ENCODE results near the gene EMD.
"Not testable (repeated sequence)": the region's sequence is repeated elsewhere in the genome, so short reads cannot be mapped to it uniquely, and the experiment has no call there.

The EMD gene

DNA sequence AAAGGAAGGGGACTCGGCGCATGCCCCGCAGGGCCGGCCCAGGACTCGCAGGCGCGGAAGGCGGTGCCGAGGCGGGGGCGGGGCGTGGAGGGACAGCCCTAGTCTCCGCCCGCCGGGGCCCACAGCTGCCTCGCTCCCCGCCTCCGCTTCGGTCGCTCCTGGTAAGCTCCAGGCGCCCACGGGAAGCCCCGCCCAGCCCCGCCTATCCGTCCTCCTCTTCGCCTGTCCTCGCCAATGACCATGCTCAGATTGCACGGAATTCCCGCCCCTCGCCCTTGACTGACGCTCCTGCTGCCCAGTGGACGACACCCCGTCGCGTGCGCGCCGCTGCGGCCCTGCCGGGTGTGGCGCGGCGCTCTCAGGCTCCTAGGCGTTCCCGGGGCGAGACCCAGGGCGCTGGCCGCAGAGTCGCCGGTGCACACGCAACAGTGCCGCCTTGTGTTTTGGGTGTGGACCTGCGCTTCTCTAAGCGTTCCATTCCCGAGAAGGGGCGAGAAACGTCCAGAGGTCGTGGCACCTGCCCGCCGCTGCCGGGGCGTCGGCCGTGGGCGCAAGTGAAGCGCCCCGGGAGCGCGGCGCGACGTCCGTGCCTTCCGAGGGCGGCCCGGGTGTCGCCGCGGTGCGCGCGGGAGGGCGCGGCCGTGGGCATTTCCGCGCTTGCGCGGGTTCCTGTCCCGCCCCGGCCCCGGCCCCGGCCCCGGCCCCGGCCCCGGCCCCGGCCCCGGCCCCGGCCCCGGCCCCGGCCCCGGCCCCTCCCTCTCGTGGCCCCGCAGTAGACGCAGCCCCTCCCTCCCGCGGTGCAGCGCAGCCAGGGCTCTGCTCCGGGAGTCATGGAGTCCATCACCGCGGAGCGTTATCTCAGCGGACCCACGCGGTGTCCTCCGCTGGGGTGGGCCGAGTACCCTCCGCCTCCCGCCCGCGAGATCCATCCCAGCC lies 11.0 kb downstream of the EMD start:
- DNase-seq, result not testable (repeated sequence)

DNA sequence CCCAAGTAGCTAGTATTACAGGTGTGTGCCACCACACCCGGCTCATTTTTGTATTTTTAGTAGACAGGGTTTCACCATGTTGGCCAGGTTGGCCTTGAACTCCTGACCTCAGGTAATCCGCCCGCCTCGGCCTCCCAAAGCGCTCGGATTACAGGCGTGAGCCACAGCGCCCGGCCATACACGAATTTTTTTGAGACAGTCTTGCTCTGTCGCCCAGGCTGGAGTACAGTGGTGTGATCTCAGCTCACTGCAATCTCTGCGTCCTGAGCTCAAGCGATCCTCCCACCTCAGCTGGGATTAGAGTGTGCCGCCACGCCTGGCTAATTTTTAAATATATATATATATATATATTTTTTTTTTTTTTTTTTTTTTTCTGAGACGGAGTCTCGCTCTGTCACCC lies 17.3 kb downstream of the EMD start:
- DNase-seq, result not testable (repeated sequence)

DNA sequence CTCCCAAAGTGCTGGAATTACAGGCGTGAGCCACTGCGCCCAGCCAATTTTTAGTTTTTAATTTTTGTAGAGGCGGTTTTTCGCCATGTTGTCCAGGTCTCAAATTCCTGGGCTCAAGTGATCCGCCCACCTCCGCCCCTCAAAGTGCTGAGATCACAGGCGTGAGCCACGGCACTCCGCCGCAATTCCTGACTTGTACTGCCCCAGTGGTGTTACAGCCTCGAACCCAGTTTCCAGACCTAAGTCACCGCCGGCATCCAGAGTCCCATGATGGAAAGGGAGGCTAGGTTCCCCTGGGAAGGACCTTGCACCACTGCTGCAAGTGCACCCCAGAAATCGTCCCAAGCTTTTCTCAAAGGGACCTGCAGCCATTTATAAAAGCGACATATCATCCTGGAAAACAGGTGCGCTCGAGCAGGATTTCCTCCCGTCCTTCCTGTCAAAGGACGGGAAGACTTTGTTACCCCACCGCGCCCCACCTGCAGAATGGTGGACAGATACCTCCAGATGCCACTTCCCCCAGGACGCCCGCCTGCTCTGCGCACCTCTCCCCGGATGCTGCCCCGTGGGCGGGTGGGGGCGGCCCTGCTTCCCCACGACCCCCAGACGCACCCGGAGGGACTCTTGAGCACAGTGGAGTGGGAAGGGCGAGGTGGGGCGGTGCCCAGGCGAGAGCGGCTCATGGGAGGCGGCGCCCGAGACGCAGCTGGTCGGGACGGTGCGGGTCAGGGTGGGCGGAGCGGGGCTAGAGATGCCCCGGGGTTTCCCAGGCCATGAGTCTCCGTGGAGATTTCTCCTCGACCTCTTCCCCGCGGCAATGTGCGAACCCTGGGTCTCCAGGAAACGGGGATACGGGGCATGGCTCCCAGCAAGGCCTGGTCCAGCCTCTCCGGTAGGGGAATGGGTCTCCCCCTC lies 18.1 kb downstream of the EMD start:
- DNase-seq, result peak; percentile 67

DNA sequence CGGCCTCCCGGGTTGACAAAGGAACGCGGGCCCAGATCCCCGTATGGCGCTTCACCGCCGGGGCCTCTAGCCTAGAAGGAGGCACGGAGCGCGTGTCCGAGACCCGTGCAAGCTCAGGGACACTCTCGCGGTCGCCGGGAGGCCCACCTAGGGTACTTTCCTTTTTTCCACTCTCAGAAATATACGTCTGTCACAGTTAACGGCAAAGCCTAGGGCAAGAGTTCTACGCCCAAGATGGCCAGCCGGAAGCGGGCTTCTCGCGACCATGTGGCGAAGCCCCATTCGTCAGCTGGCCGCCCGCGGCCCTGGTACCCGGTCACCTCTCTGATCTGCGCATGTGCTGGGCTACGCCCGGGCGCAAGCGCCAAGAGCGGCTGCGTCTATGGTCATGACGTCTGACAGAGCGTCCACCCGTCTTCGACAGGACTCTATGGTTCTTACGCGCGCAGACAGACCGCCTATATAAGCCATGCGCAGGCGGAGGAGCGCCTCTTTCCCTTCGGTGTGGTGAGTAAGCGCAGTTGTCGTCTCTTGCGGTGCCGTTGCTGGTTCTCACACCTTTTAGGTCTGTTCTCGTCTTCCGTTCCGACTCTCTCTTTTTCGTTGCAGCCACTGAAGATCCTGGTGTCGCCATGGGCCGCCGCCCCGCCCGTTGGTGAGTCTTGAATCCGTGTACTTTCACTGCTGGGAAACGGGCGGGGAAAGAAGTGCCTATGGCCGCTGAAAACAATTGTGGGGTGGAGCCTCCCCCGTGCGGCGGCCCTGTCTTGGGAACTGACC lies 19.0 kb downstream of the EMD start, which contains the start of gene RPL10:
Gene RPL10, plus strand, starts transcription at position 490 of the 780 bp plus-strand sequence. Its CDS starts 143 bp downstream, at position 633.
- DNase-seq, result peak; percentile 84

DNA sequence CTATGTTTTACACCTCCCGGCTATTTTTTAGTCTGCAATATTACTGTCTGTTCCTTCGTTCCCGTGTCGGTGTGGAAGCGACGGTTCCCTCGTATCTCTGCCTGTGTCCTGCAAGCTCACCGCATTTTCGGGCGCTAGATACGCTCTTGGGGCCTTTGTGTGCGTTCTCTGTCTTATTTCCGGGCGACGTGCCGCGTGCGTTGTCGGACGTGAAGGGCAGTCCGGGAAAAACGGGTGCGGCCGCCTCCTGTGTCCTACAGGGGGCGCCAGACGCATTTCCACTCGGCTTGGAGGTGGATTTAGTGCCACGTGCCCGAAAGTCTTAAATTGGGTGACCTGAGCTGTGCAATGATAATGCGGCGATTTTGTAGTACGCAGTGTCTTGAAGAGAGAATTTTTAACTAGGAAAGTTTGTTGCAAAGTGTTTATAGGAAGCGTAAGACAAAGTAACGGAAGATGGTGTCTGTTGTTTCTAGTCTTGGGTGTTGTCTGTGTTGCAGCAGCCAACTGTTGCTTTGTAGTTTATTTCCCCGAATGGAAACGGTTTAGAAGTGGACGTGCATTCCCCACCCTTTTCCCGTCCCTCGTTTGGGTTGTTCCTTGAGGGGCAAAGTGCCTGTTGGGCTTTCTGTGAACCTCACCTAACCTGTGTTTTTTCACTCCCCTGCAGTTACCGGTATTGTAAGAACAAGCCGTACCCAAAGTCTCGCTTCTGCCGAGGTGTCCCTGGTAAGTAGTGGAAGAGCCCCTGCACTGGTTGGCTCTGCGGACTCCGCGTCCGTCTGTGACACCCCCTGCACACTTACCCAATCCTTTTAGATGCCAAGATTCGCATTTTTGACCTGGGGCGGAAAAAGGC lies 19.8 kb downstream of the EMD start:
- peak; percentile 63 for DNase-seq

DNA sequence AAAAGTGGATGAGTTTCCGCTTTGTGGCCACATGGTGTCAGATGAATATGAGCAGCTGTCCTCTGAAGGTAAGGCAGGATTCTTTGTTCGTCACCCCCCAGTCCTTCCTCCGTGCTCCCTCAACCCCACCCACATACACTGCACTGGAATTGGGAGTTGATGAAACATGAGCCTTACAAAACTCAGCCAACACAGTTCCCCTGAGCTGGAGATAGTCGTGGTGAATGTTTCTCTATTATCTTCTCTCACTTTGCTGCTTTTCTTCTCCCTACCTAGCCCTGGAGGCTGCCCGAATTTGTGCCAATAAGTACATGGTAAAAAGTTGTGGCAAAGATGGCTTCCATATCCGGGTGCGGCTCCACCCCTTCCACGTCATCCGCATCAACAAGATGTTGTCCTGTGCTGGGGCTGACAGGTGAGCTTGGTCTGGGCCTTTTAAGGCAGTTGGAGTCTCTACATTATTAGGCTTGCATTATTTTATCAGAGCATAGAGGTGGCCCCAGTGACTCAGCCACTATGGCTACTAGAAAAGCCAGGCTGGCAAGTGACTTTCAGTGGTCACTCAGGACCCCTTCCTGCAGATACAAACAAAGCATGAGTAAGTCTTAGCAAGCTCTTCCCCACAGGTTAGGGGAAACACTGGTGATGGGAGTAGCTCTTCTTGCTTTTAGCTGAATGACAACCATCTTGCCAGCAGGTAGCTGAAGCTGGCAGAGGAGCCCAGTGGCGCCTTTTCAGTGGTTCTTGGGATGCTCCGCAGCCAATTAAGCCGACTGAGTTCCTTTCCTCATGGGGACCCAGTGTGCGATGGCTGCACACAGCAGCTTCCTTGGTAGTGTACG lies 20.7 kb downstream of the EMD start:
- no peak for DNase-seq

DNA sequence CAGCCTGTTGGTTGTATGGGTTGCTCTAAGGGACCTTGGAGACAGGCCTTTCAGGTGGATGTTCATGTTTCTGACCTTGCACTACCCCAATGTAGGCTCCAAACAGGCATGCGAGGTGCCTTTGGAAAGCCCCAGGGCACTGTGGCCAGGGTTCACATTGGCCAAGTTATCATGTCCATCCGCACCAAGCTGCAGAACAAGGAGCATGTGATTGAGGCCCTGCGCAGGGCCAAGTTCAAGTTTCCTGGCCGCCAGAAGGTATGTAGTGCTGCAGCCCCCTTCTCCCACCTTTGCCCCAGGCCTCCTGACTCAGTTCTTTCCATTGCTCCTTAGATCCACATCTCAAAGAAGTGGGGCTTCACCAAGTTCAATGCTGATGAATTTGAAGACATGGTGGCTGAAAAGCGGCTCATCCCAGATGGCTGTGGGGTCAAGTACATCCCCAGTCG lies 21.3 kb downstream of the EMD start:
- not testable (repeated sequence) for DNase-seq

DNA sequence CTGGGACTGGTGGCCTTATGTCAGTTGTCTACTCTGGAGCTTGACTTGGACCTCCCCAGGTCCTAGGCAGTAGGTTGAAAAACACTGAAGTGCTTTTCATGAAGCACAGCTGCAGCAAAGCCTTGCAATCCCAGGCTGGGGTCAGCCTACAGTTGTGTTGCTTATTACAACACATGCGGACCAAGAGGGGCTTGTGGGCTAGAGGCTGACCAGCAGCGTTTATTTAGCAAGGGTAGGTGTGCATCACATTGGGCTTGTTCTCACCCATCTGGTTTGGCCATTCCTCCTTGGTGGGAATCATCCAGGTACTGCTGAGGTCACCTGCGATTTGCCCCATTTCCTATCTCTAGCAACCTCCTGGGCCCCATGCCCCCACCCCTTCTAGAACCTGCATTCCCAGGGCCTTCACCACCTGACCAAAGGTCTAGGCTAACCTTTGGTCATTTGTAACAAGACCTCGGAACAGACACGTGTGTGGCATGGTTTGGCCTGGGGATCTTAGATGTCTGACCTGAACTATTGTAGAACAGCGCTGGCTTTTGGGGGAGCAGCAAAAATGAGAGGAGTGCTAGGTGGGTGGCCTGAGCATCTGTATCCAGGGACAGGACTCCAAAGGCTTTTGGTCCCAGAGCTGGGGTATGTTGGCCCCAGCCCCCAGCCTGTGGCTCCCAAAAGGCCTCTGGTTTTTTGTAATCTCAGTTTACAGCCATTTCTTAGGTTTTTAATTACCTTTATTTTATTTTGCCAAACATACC lies 22.1 kb downstream of the EMD start:
- no peak for DNase-seq

DNA sequence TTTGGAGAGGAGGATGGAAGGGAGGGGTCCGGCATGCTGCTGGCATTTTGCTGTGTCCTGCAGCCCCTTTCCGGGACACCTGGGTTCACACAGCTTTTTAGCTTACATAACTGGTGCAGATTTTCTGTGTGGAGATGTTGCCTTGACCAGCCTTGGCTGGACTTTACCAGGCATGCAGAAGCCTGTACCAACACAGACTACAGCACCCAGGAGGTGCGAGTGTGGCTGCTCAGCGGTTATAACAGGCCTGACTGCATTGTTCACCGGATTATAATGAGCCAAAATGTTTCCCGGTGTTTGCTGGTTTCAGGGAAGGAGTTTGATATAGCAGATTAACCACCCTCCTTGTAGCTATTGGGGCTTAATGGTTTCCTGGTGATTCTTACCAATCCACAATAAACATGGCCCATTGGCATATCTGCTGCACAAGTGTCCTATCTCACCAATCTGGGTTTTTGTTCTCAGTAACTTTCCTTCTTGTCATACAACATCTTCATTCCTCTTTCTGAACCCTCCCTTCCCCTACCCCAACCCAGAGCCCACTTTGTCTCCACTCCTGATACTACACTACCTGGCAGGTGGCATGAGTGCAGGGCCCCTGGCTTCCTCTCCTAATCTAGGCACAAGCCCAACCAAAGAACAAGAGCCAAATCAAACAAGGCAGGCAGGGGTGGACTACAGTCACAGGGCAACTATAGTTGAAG lies 23.0 kb downstream of the EMD start:
- no peak for DNase-seq

DNA sequence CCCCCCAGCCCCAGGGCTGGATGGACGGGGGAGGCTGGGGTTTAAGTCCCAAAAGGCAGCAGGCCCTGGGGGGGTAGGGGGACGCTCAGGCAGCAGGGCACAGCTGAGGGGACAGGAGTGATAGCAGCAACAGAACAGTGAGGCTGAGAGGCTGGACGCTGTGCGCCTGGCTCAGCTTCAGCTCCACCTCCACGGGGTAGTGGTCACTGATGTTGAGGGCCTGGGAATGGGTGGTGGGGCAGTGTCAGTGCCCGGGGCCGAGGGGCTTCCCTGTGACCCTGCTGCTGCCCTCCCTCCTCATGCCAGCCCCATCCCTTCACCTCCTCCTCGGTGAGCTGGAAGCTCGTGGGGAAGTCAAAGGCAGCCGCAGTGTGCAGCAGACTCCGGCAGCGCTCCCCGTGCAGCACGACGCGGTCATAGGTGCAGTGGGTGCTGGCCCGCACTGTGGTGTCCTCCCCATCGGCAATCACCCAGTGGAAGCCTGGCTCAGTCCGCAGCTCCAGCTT lies 23.6 kb downstream of the EMD start:
- no peak for DNase-seq

DNA sequence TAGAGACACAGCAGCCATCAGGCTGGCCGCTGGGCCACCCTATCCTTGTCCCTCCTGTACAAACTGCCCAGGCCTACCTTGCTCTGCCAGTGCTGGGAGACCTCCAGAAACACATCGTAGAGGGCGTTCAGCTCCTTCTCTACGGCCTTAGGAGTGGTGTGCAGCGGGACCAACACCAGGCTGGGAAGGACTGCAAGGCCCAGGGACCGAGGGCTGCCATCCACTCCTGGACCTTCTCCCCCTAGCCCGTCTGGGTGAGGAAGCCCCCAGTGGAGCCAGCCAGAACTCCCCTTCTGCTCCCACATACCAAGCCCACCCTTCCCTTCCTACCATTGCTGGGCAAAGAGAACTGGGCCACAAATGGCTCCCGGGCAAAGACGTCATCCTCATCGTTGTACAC lies 24.1 kb downstream of the EMD start:
- no peak for DNase-seq

DNA sequence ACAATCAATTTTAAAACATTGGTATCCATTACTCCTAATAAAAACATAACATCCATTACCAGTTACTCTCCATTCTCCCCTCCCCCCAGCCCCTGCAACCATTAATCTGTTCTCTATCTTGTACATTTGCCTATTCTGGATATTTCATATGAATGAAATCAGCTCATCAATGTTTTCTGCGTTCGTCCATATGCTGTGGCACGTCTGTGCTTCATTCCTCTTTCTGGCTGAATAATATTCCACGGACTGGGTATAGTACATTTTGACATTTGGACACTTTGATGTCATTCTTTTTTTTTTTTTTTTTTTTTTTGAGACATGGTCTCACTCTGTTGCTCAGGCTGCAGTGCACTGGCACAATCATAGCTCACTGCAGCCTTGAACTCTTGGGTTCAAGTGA lies 24.8 kb downstream of the EMD start:
- DNase-seq, result no peak

DNA sequence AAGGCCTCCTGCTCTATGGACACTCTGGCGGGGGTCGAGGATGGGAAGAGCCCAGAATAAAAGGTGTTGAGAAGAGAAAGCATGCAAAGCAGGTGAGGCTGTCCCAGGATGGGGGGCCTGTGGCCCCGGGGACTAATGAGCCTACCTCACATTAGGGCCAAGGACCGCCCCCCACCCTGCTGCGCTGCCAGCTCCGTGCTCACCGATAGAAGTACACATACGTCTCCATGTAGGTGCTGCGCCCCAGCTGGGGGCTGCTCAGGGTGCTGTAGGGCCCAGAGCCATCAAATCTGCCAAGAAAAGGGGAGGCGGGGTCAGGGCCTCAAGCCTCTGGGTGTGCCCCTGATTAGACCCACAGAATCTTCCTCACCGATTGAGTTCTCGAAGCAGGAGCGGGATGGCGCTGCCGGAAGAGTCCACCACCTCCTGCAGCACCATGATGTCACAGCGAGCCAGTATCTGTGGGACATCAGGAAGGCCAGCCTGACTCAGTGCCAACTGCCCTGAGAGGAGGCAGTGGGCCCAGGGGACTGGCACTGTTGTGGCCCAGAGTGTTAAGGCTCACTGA lies 25.6 kb downstream of the EMD start:
- no peak for DNase-seq

DNA sequence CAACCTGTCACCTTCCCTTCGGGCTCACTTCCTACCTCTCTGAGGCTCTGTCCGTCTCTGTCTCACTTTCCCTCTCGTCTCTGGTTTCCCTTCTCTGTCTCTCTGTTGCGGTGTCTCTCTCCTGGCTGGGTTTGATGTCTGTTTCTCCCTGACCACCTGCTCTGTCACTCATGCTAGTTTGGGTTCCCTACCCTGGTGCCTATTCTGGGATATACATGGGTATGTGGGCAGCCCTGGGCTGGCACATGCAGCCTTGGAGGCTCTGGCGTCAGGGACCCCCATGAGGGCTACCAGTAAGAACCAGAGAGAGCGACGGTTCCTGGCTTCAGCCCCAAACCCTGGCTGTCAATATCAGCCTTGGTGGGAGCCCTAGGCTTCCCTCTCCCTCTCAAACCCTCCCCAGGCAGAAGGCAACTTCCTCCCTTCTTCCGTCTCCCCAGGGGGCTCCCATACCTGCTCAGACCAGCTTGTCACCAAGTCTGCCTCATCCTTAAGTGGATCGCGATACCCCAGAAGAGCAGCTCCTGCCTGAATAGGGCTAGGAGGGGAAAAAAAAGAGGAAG lies 29.6 kb downstream of the EMD start:
- DNase-seq, result no peak

DNA sequence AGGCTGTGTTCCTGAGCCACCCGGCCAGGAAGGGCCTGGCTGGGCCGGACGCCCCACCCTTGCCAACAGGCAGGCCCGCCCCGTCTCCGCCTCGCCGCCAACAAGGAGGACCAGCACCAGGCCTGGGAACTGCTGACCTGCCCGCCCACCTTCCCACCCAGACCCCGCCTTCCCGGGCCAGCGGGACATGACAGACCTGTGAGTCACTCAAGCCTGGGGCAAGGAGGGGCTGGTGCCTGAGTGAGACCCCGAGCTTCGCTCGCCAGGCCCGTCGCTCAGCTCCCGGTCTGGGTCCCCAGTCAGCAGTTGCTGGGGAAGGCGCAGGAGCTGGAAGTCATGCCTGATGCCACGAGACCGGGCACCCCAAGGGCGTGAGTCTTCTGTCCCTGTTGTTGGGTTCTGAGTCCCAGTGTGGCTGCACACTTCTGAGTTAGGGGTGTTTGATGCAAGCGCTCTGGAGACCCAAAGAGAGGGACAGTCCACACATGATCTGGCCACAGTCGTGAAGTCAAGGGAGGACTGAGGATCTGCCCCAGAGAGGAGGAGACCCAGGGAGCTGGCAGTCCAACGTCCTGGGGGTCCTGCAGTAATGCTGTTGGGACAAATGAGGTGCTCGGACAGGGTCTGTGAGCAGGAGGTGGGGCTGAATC lies 30.3 kb downstream of the EMD start, which contains the start of gene DNASE1L1:
Gene DNASE1L1, minus strand, starts transcription at position 33 of the 650 bp plus-strand sequence. CDS start 3,686 bp downstream, outside the sequence.
- DNase-seq, result peak; percentile 34

DNA sequence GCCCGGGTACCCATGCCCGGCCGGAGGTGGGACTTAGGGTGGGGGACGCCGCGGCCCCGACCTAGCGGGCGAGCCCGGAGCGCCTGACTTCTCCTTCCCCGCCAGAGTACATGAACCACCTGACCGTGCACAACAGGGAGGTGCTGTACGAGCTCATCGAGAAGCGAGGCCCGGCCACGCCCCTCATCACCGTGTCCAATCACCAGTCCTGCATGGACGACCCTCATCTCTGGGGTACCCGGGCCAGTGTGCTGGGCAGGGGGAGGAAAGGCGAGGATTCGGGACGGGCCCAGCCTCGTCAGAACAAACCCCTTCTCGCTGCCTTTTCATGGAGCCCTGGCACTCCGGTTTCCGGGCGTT lies 32.9 kb downstream of the EMD start:
- no peak for DNase-seq

DNA sequence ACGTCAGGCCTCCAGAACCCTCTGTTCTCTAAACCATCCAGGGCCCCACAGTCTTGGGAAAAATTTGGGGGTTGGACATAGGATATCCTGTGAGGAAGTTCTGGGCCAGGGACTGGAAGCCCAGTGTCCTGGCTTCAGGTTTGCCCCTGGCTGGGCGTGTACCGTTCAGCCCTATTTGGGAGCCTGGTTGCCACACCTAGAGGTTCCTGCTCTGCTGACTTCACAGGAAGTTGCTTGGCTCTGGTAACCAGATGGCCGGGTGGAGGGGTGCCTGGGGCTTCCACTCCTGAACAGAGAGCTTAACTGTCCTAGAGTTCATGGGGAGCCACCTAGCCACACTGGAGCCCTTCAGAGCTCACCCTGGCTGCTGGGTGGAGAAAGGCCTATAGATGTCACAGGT lies 33.4 kb downstream of the EMD start:
- no peak for DNase-seq
